SK-N-MC (cell line): Measurements from ENCODE around the gene COL16A1.

Experiments
- DNase-seq: peaks from one replicate; pipeline ENCODE4 v3.0.0-alpha.2; 2011; ENCODE audit warnings: low read depth, low spot score
- H3K27ac ChIP-seq: fragments of 200-600 bp; sonication (generic); 2 replicates; pipeline ENCODE4 v1.5.1; 2016; ENCODE audit warnings: mixed run types
- H3K36me3 ChIP-seq: fragments of 200-600 bp; sonication (generic); 2 replicates; pipeline ENCODE4 v1.6.1; 2017; ENCODE audit warnings: antibody characterized with exemption, low read length, mixed read lengths; ENCODE audit not compliant: insufficient read depth
- H3K4me3 ChIP-seq: fragments of 200-600 bp; sonication (generic); 2 replicates; pipeline ENCODE4 v1.5.1; 2016
- H3K9ac ChIP-seq: fragments of 200-600 bp; sonication (generic); 2 replicates; pipeline ENCODE4 v1.8.0; 2017; ENCODE audit warnings: mixed run types, mixed read lengths; ENCODE audit not compliant: insufficient read length
- H3K9me3 ChIP-seq: fragments of 200-600 bp; sonication (generic); 2 replicates; pipeline ENCODE4 v1.6.1; 2017; ENCODE audit warnings: low read depth, mild to moderate bottlenecking, antibody characterized with exemption, low read length, moderate library complexity, mixed read lengths
- EZH2 ChIP-seq: fragments of 200-600 bp; sonication (generic); IDR thresholded peaks from one replicate; pipeline ENCODE4 v1.6.1; 2017; ENCODE audit warnings: antibody characterized with exemption
- FOXP2 ChIP-seq: optimal IDR thresholded peaks from 2 replicates; pipeline ENCODE3; 2011; ENCODE audit warnings: mild to moderate bottlenecking, moderate library complexity; ENCODE audit not compliant: insufficient read depth; ENCODE audit errors: extremely low read length, control extremely low read depth
- POLR2AphosphoS5 ChIP-seq: IDR thresholded peaks from 2 replicates; pipeline ENCODE4 v1.6.1; 2012; ENCODE audit warnings: mild to moderate bottlenecking, low read depth, low read length, borderline replicate concordance

COL16A1 gene

GRCh38 chr1:31663622-31664452, 40.0 kb downstream of the COL16A1 start:
- no peak overlapping the region for H3K4me3 ChIP-seq
- TF ChIP-seq POLR2AphosphoS5 (no peak), EZH2 (no peak), FOXP2 (no peak)
- no peak overlapping the region for H3K27ac ChIP-seq
- peaks cover 62% of the 10 kb centered on the region for H3K36me3 ChIP-seq
- DNase-seq = no peak
- H3K9ac ChIP-seq = no peak overlapping the region
- no peaks in the 10 kb centered on the region for H3K9me3 ChIP-seq

DNA sequence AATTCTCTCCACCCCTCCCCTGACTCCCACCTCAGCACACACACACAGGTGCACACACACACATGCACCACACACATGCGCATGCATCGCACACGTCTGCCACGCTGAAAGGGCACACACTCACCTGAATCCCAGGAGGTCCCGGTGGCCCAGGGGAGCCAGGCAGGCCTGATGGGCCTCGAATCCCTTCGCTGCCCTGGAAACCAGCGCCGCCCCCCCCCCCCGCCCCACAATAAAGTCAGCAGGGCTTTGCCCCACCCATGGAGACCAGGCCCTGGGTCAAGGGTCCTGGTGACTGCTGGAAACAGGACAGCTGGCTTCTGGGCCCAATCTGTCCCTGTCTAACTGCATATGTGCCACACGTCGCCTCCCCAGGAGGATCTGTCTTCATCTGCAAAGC, 41.4 kb downstream of the COL16A1 start:
- TF ChIP-seq EZH2 (no peak), FOXP2 (no peak), POLR2AphosphoS5 (no peak)
- no peak for DNase-seq
- no peak overlapping the region for H3K4me3 ChIP-seq
- H3K9me3 ChIP-seq = no peaks in the 10 kb centered on the region
- H3K27ac ChIP-seq = no peak overlapping the region
- H3K36me3 ChIP-seq = peaks cover 67% of the 10 kb centered on the region
- H3K9ac ChIP-seq = no peak overlapping the region

- TF ChIP-seq POLR2AphosphoS5 (no peak), EZH2 (no peak), FOXP2 (no peak)
- Histone ChIP-seq H3K4me3 (no peak overlapping the region), H3K36me3 (peaks cover 67% of the 10 kb centered on the region), H3K9ac (no peak overlapping the region), H3K9me3 (no peaks in the 10 kb centered on the region), H3K27ac (no peak overlapping the region)
- no peak for DNase-seq
Measured at GRCh38 chr1:31661856-31662255, 42.0 kb downstream of the COL16A1 start.

DNA sequence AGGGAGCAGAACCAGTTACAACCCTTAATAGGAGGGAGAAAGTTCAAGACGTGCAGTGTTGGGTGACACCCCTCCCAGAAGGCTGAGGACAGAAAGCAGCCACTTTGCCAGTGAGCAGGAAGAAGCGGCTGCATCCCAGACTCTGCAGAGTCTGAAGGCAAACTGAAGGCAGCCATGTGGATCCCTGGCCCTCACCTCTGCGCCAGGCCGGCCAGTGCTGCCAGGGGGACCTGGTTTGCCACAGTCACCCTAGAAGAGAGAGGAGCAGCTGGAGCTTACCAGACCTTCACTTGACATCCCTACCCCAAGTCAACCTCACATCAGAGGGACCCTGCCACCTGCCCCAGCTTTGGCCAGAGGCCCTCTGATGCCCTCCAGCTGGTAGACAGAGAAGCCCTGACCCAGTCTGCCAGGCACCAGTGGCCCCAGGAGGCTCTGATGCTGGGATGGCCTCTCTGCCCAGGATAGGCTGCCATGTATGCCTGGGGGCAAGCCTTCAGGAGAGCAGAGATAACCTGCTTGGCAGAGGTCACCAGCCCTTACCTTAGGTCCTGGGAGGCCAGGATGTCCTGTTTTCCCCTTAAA, 42.9 kb downstream of the COL16A1 start:
- DNase-seq = no peak
- no peaks in the 10 kb centered on the region for H3K9me3 ChIP-seq
- no peak overlapping the region for H3K9ac ChIP-seq
- no peak overlapping the region for H3K27ac ChIP-seq
- TF ChIP-seq FOXP2 (no peak), EZH2 (no peak), POLR2AphosphoS5 (no peak)
- H3K36me3 ChIP-seq = peaks cover 74% of the 10 kb centered on the region
- no peak overlapping the region for H3K4me3 ChIP-seq

- Histone ChIP-seq H3K9me3 (no peaks in the 10 kb centered on the region), H3K4me3 (no peak overlapping the region), H3K9ac (no peak overlapping the region), H3K36me3 (peaks cover 75% of the 10 kb centered on the region), H3K27ac (no peak overlapping the region)
- TF ChIP-seq POLR2AphosphoS5 = no peak
- TF ChIP-seq FOXP2 = no peak
- no peak for TF ChIP-seq EZH2
- DNase-seq = no peak
Measured at GRCh38 chr1:31659889-31660288, 43.9 kb downstream of the COL16A1 start.

- Histone ChIP-seq H3K9me3 (no peaks in the 10 kb centered on the region), H3K4me3 (no peak overlapping the region), H3K9ac (no peak overlapping the region), H3K27ac (no peak overlapping the region), H3K36me3 (peaks cover 85% of the 10 kb centered on the region)
- DNase-seq = no peak
- no peak for TF ChIP-seq POLR2AphosphoS5
- no peak for TF ChIP-seq EZH2
- TF ChIP-seq FOXP2 = no peak
Measured at GRCh38 chr1:31658721-31659120, 45.1 kb downstream of the COL16A1 start.

DNA sequence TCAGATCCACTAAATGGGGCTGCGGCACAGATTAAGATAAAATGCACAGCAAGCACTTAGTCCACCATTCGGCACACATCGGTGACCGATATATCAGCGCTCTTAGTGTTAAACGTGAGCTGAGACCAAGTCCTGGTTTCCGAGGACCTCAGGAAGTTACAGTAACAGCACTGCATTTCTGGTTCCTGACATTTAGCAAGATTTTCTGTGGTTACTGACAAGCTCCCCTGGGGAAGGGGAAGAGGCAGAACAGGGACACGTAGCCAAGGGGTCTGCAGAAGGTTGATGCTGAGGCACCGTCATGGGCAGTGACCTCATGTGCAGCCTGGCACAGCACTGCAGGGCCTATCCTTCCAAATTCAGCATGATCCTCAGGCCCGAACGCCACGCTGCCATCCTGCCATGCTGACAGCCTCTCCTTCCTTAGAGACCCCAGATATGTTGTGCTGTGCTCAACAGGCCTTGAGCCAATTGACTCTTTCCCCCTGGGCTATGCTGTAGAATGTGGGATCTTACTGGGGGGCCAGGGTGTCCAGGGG, 45.8 kb downstream of the COL16A1 start:
- Histone ChIP-seq H3K9me3 (no peaks in the 10 kb centered on the region), H3K27ac (no peak overlapping the region), H3K9ac (no peak overlapping the region), H3K36me3 (peaks cover 86% of the 10 kb centered on the region), H3K4me3 (no peak overlapping the region)
- no peak for TF ChIP-seq FOXP2
- no peak for TF ChIP-seq EZH2
- no peak for TF ChIP-seq POLR2AphosphoS5
- DNase-seq = no peak

- Histone ChIP-seq H3K9ac (no peak overlapping the region), H3K4me3 (no peak overlapping the region), H3K27ac (no peak overlapping the region), H3K9me3 (no peaks in the 10 kb centered on the region), H3K36me3 (peaks cover 91% of the 10 kb centered on the region)
- no peak for DNase-seq
- TF ChIP-seq FOXP2 = no peak
- no peak for TF ChIP-seq EZH2
- no peak for TF ChIP-seq POLR2AphosphoS5
Measured at GRCh38 chr1:31657020-31657804, 46.6 kb downstream of the COL16A1 start.
